HG03520 (cell line): ENCODE data around the gene OR8A1.

Source experiments
- ATAC-seq: cut with Tn5 transposase; IDR thresholded peaks from one replicate; pipeline ENCODE4 v1.9.1; 2021; ENCODE audit warnings: mild to moderate bottlenecking, moderate library complexity; ENCODE audit not compliant: unreplicated experiment

OR8A1 gene

GRCh38 chr11:124569697-124570096 lies at the start of gene OR8A1:
Gene OR8A1, plus strand, starts transcription at chr11:124569997. Its CDS starts 123 bp downstream, at chr11:124570120.
- ATAC-seq = no peak

- no peak for ATAC-seq
These were observed 49.3 kb upstream of the OR8A1 start for GRCh38 chr11:124520550-124520854.

GRCh38 chr11:124533626-124534025 lies 36.2 kb upstream of the OR8A1 start:
- ATAC-seq = no peak

- ATAC-seq = no peak
These were observed 35.7 kb upstream of the OR8A1 start for GRCh38 chr11:124534051-124534450.

GRCh38 chr11:124535552-124536232 lies 34.1 kb upstream of the OR8A1 start:
- no peak for ATAC-seq

- no peak for ATAC-seq
These were observed 33.3 kb upstream of the OR8A1 start for GRCh38 chr11:124536520-124536919.

GRCh38 chr11:124538019-124538418 lies 31.8 kb upstream of the OR8A1 start:
- ATAC-seq = no peak

GRCh38 chr11:124541204-124541603 lies 28.6 kb upstream of the OR8A1 start:
- no peak for ATAC-seq

GRCh38 chr11:124543145-124543544 lies 26.7 kb upstream of the OR8A1 start:
- ATAC-seq = no peak

- ATAC-seq = no peak
These were observed 26.2 kb upstream of the OR8A1 start, which contains the start of gene OR8B12 for GRCh38 chr11:124543554-124543953. Gene OR8B12, minus strand, starts transcription at chr11:124543654. Its CDS starts 0 bp downstream, at chr11:124543654.

GRCh38 chr11:124551189-124551588 lies 18.6 kb upstream of the OR8A1 start:
- no peak for ATAC-seq

- no peak for ATAC-seq
These were observed 17.8 kb upstream of the OR8A1 start for GRCh38 chr11:124551987-124552386.

- ATAC-seq = no peak
These were observed 13.0 kb upstream of the OR8A1 start for GRCh38 chr11:124556828-124557227.

- no peak for ATAC-seq
These were observed 363 bp downstream of the OR8A1 start for GRCh38 chr11:124570160-124570559.

- no peak for ATAC-seq
These were observed 8.1 kb downstream of the OR8A1 start for GRCh38 chr11:124577716-124578427.

- no peak for ATAC-seq
These were observed 9.0 kb downstream of the OR8A1 start for GRCh38 chr11:124578761-124579160.

- ATAC-seq = no peak
These were observed 12.0 kb downstream of the OR8A1 start for GRCh38 chr11:124581817-124582216.

GRCh38 chr11:124582565-124582964 lies 12.8 kb downstream of the OR8A1 start:
- no peak for ATAC-seq

GRCh38 chr11:124583781-124584180 lies 14.0 kb downstream of the OR8A1 start:
- ATAC-seq = no peak

- ATAC-seq = no peak
These were observed 15.0 kb downstream of the OR8A1 start for GRCh38 chr11:124584681-124585372.

GRCh38 chr11:124586238-124586860 lies 16.6 kb downstream of the OR8A1 start:
- ATAC-seq = no peak
